ENCODE measurements around the gene ST6GAL1. TPM values are rescaled to one million over a fixed set of nuclear protein-coding genes. Genes with fewer than 3 reads are reported as not detected.

ST6GAL1 gene
- total and polyA plus RNA-seq, 2 experiments from 2014 or later = 17.6 to 65.1 TPM

DNA sequence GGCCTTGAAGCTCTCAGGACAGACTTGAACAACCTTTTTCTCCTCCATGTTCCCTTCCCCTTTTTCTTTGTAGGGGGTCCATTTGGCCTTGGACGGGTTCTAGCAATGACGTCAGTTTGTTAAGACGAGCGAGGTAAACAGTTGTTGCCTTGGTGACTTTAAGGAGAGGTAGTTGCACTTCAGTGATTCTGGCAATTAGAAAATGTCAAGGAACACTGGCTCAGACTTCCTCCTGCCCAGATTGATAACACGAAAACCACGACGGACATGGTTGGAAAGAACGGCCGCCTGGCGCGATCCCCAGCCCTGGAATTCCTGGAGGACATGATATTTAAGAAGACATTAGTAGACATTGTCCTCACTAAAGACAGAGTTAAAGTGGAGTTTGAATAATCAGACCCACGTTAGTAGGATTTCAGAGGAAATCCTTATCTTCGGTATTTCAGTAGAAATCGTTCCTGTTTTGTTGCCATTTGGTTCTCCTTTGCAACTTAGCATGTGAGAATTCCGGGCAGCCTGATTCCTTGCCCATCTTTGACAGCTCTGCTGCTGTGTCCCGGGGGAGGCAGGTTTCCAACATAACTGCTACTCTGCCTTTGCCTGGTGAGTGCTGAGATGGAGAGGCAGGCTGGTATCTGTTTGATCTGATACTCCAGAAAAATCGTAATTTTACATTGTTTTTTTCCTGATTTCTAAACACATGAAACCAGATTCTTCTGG is 87.3 kb downstream of the ST6GAL1 start:
- peaks cover 7% of the 10 kb centered on the region for H3K4me1 Mint-ChIP-seq

More for the DNA sequence above, 87.3 kb downstream of the ST6GAL1 start:
- 0 out of 2 replicates have a peak, but pooled peaks cover 3% of the 10 kb centered on the region for H3K79me2 ChIP-seq (replicated peaks; ENCODE audit: insufficient read depth)
- H2AFZ ChIP-seq = no peak overlapping the region
- DNase-seq (ENCODE audit: low spot score) = no peak
- no peak overlapping the region for H3K27ac Mint-ChIP-seq
- no peak overlapping the region for H3K4me2 ChIP-seq
- H3K27me3 ChIP-seq (ENCODE audit: insufficient read depth) = no peaks in the 10 kb centered on the region
- H3K4me3 ChIP-seq = no peak overlapping the region
- no peaks in the 10 kb centered on the region for H3K9me3 Mint-ChIP-seq
- no peaks in the 10 kb centered on the region for H3F3A ChIP-seq (replicated peaks; ENCODE audit: low read depth)
- H4K20me1 ChIP-seq (replicated peaks; ENCODE audit: insufficient read depth) = peaks cover 5% of the 10 kb centered on the region
- TF ChIP-seq, protein P1, sequence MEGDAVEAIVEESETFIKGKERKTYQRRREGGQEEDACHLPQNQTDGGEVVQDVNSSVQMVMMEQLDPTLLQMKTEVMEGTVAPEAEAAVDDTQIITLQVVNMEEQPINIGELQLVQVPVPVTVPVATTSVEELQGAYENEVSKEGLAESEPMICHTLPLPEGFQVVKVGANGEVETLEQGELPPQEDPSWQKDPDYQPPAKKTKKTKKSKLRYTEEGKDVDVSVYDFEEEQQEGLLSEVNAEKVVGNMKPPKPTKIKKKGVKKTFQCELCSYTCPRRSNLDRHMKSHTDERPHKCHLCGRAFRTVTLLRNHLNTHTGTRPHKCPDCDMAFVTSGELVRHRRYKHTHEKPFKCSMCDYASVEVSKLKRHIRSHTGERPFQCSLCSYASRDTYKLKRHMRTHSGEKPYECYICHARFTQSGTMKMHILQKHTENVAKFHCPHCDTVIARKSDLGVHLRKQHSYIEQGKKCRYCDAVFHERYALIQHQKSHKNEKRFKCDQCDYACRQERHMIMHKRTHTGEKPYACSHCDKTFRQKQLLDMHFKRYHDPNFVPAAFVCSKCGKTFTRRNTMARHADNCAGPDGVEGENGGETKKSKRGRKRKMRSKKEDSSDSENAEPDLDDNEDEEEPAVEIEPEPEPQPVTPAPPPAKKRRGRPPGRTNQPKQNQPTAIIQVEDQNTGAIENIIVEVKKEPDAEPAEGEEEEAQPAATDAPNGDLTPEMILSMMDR (conservative IDR thresholded peaks at IDR 0.05; ENCODE audit: low read depth in 2 of 2) = no peak
- TF ChIP-seq REST (IDR thresholded peaks at IDR 0.05; ENCODE audit: unreplicated experiment) (no peak), POLR2AphosphoS5 (IDR thresholded peaks at IDR 0.05; ENCODE audit: low read depth) (no peak), CREB1 (CRISPR knock-in tag; IDR thresholded peaks at IDR 0.05; ENCODE audit: low read depth) (no peak), STAT1 (IDR thresholded peaks at IDR 0.05; ENCODE audit: unreplicated experiment) (no peak), ETS1 (IDR thresholded peaks at IDR 0.05) (no peak), NANOG (IDR thresholded peaks at IDR 0.05; ENCODE audit: borderline replicate concordance) (no peak), EZH2phosphoT487 (IDR thresholded peaks at IDR 0.05; ENCODE audit: unreplicated experiment) (no peak), JUNB (IDR thresholded peaks at IDR 0.05; ENCODE audit: unreplicated experiment) (no peak), ZNF114 (CRISPR knock-in tag; IDR thresholded peaks at IDR 0.05) (no peak), ZNF331 (CRISPR knock-in tag; IDR thresholded peaks at IDR 0.05; ENCODE audit: low read depth) (no peak), EZH2 (IDR thresholded peaks at IDR 0.05; ENCODE audit: low read depth, unreplicated experiment) (no peak)
- TF ChIP-seq, protein P2, sequence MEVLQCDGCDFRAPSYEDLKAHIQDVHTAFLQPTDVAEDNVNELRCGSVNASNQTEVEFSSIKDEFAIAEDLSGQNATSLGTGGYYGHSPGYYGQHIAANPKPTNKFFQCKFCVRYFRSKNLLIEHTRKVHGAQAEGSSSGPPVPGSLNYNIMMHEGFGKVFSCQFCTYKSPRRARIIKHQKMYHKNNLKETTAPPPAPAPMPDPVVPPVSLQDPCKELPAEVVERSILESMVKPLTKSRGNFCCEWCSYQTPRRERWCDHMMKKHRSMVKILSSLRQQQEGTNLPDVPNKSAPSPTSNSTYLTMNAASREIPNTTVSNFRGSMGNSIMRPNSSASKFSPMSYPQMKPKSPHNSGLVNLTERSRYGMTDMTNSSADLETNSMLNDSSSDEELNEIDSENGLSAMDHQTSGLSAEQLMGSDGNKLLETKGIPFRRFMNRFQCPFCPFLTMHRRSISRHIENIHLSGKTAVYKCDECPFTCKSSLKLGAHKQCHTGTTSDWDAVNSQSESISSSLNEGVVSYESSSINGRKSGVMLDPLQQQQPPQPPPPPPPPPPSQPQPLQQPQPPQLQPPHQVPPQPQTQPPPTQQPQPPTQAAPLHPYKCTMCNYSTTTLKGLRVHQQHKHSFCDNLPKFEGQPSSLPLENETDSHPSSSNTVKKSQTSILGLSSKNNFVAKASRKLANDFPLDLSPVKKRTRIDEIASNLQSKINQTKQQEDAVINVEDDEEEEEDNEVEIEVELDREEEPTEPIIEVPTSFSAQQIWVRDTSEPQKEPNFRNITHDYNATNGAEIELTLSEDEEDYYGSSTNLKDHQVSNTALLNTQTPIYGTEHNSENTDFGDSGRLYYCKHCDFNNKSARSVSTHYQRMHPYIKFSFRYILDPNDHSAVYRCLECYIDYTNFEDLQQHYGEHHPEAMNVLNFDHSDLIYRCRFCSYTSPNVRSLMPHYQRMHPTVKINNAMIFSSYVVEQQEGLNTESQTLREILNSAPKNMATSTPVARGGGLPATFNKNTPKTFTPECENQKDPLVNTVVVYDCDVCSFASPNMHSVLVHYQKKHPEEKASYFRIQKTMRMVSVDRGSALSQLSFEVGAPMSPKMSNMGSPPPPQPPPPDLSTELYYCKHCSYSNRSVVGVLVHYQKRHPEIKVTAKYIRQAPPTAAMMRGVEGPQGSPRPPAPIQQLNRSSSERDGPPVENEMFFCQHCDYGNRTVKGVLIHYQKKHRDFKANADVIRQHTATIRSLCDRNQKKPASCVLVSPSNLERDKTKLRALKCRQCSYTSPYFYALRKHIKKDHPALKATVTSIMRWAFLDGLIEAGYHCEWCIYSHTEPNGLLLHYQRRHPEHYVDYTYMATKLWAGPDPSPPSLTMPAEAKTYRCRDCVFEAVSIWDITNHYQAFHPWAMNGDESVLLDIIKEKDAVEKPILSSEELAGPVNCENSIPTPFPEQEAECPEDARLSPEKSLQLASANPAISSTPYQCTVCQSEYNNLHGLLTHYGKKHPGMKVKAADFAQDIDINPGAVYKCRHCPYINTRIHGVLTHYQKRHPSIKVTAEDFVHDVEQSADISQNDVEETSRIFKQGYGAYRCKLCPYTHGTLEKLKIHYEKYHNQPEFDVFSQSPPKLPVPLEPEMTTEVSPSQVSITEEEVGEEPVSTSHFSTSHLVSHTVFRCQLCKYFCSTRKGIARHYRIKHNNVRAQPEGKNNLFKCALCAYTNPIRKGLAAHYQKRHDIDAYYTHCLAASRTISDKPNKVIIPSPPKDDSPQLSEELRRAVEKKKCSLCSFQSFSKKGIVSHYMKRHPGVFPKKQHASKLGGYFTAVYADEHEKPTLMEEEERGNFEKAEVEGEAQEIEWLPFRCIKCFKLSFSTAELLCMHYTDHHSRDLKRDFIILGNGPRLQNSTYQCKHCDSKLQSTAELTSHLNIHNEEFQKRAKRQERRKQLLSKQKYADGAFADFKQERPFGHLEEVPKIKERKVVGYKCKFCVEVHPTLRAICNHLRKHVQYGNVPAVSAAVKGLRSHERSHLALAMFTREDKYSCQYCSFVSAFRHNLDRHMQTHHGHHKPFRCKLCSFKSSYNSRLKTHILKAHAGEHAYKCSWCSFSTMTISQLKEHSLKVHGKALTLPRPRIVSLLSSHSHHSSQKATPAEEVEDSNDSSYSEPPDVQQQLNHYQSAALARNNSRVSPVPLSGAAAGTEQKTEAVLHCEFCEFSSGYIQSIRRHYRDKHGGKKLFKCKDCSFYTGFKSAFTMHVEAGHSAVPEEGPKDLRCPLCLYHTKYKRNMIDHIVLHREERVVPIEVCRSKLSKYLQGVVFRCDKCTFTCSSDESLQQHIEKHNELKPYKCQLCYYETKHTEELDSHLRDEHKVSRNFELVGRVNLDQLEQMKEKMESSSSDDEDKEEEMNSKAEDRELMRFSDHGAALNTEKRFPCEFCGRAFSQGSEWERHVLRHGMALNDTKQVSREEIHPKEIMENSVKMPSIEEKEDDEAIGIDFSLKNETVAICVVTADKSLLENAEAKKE (CRISPR knock-in tag; IDR thresholded peaks at IDR 0.05) = no peak
- H3K27ac ChIP-seq (ENCODE audit: low read depth) = 0 out of 2 replicates have a peak overlapping the region, but pooled peaks have one; percentile 74
- ATAC-seq = no peak
- no peaks in the 10 kb centered on the region for H3K36me3 ChIP-seq (ENCODE audit: insufficient read depth)
- no peak overlapping the region for H3K4me3 Mint-ChIP-seq
- peaks cover 27% of the 10 kb centered on the region for H3K36me3 Mint-ChIP-seq (ENCODE audit: low read depth)
- H3K27me3 Mint-ChIP-seq (ENCODE audit: insufficient read depth, low read depth, poor library complexity) = peaks cover 4% of the 10 kb centered on the region
- H3K4me1 ChIP-seq (ENCODE audit: insufficient read depth) = no peaks in the 10 kb centered on the region
- no peaks in the 10 kb centered on the region for H3K9me2 ChIP-seq (ENCODE audit: insufficient read depth)
